Ovary (tissue), 9 donors: Measurements from ENCODE around the gene CMTM2. TPM values are rescaled to one million over a fixed set of nuclear protein-coding genes. Genes with fewer than 3 reads are reported as not detected.

Experiments used
- DNase-seq, 5 donors: peaks; one replicate each; pipeline ENCODE4 v3.0.0-alpha.2; 2019 to 2020
- H3K27ac ChIP-seq, 2 donors: fragments of 200-600 bp; one replicate each; pipeline versions ENCODE4 v1.5.1 to v1.8.0; 2019 to 2022
- H3K27me3 ChIP-seq: fragments of 200-600 bp; one replicate; pipeline ENCODE4 v1.8.0; 2022
- H3K36me3 ChIP-seq: fragments of 200-600 bp; sonication (generic); one replicate; pipeline ENCODE4 v1.5.1; 2019
- H3K4me1 ChIP-seq: one replicate; pipeline ENCODE4 v1.8.1; 2013; ENCODE audit warnings: mild to moderate bottlenecking, moderate library complexity; ENCODE audit not compliant: insufficient read depth
- H3K4me3 ChIP-seq: fragments of 200-600 bp; sonication (generic); one replicate; pipeline ENCODE4 v1.5.1; 2017
- H3K9me3 ChIP-seq, 2 donors: fragments of 200-600 bp in 1 of 2; sonication (generic) in 1 of 2; one replicate each; pipeline versions ENCODE4 v1.5.1 to v1.8.1; 2013 to 2019; ENCODE audit warnings: mild to moderate bottlenecking in 1 of 2, moderate library complexity in 1 of 2
- CTCF ChIP-seq, 3 donors: fragments of 450-650 bp in 2 of 3; fragments of 200-600 bp in 1 of 3; IDR thresholded peaks; one replicate each; pipeline versions ENCODE4 v1.5.1 to v1.8.0; 2016 to 2022; ENCODE audit warnings: antibody characterized with exemption in 3 of 3, mild to moderate bottlenecking in 1 of 3
- EP300 ChIP-seq: sonication (generic); formaldehyde crosslinking; IDR thresholded peaks from one replicate; pipeline ENCODE4 v1.6.1; 2017; ENCODE audit warnings: antibody characterized with exemption
- POLR2A ChIP-seq: fragments of 450-650 bp; IDR thresholded peaks from one replicate; pipeline ENCODE4 v1.6.1; 2017; ENCODE audit warnings: antibody characterized with exemption, mild to moderate bottlenecking, moderate library complexity
- WGBS, 3 donors: extraction: QIAGEN DNeasy Blood & Tissue Kit in 1 of 3; methylation state at CpG; one replicate each; pipeline versions ENCODE4 v1.1.5 to v1.1.7; 2013 to 2017; 5-methylcytosine and 5-hydroxymethylcytosine counted together
- intact Hi-C, 4 donors: fragments of 100-400 bp; cut with DNase I; formaldehyde crosslinking; loops; one replicate each; pipeline versions ENCODE4 v1.11.0 to v1.15.1; 2022 to 2023
- polyA plus RNA-seq, 2 donors: library from polyadenylated mRNA; stranded (reverse); fragments of 200-250 nt in 1 of 2; fragments of 350-450 nt in 1 of 2; fragmentation: Illumina TruSeq in 1 of 2; extraction: RNeasy Lipid Tissue Mini Kit (QIAGEN cat#74804) in 1 of 2; gene quantifications; one replicate each; pipeline ENCODE4 v1.2.3, GENCODE V29; 2013 to 2014
- total RNA-seq, 7 donors: library from RNA; depleted of rRNA in 2 of 7; stranded (reverse); fragments of >200 nt in 2 of 7; fragmentation: NEBNext Ultra II Directional in 3 of 7; extraction: Animal tissue kit (Norgen Biotek cat#: 25700) in 3 of 7; gene quantifications; one replicate each; pipeline versions ENCODE4 v1.1.0 to v1.2.4, GENCODE V29; 2016 to 2023
- donor health status: DM: no; HTN: no; CAD: no; lungs with moderate emphysema.
- donor health status: DM: no; HTN: no; CAD: no.
- donor health status: Bipolar disorder and iron deficiency.
- donor health status: DM: yes; HTN: yes; CAD: no.
- donor health status: DM: no; HTN: no; CAD: no.
- donor health status: DM: yes; HTN: yes; CAD: no.

Gene CMTM2
- total and polyA plus RNA-seq, 9 donors: 0.21 to 1.8 (median 0.38) TPM; not detected in 6

- no peaks in the 10 kb centered on the region for H3K36me3 ChIP-seq
- TF ChIP-seq POLR2A: no peak
- TF ChIP-seq EP300: no peak
- no peak for TF ChIP-seq CTCF (IDR thresholded peaks at IDR 0.05)
- intact Hi-C loops: loop anchor here in 3 of 4 donors (10.0 kb wide), 4 partner anchors 47 to 263 kb away; partner anchors contain the start of genes CKLF (in 1 of the 3) and TK2 (in 1 of the 3)
- no peak for DNase-seq
- H3K27ac ChIP-seq: no peak overlapping the region
- WGBS, 3 donors: 88 to 96% (median 92%) methylated on average over 4 to 5 of the region's 5 CpGs
- H3K4me1 ChIP-seq: peaks cover 3% of the 10 kb centered on the region
- H3K4me3 ChIP-seq: no peak overlapping the region
- H3K27me3 ChIP-seq: no peaks in the 10 kb centered on the region
- H3K9me3 ChIP-seq: no peaks in the 10 kb centered on the region
Observed at GRCh38 chr16:66601471-66601870, 22.2 kb downstream of the CMTM2 start.

GRCh38 chr16:66603537-66604375 is 24.5 kb downstream of the CMTM2 start:
- no peaks in the 10 kb centered on the region for H3K36me3 ChIP-seq
- peaks cover 6% of the 10 kb centered on the region for H3K4me1 ChIP-seq
- WGBS, 3 donors: 5 to 6% (median 6%) methylated on average over 32 of the region's 32 CpGs
- intact Hi-C loops: loop anchor here in 3 of 4 donors (2.0 to 10.0 kb wide), 5 partner anchors 49 to 261 kb away; partner anchors contain the start of genes CKLF (in 1 of the 3) and TK2 (in 1 of the 3)
- peak overlapping the region; percentile 78 to 95 for H3K27ac ChIP-seq
- peak overlapping the region; percentile 90 for H3K4me3 ChIP-seq
- H3K27me3 ChIP-seq: no peaks in the 10 kb centered on the region
- no peak for TF ChIP-seq CTCF (IDR thresholded peaks at IDR 0.05)
- no peak for TF ChIP-seq EP300
- TF ChIP-seq POLR2A: no peak
- no peaks in the 10 kb centered on the region for H3K9me3 ChIP-seq
- peak; percentile 64 to 85 (median 73) for DNase-seq

DNA sequence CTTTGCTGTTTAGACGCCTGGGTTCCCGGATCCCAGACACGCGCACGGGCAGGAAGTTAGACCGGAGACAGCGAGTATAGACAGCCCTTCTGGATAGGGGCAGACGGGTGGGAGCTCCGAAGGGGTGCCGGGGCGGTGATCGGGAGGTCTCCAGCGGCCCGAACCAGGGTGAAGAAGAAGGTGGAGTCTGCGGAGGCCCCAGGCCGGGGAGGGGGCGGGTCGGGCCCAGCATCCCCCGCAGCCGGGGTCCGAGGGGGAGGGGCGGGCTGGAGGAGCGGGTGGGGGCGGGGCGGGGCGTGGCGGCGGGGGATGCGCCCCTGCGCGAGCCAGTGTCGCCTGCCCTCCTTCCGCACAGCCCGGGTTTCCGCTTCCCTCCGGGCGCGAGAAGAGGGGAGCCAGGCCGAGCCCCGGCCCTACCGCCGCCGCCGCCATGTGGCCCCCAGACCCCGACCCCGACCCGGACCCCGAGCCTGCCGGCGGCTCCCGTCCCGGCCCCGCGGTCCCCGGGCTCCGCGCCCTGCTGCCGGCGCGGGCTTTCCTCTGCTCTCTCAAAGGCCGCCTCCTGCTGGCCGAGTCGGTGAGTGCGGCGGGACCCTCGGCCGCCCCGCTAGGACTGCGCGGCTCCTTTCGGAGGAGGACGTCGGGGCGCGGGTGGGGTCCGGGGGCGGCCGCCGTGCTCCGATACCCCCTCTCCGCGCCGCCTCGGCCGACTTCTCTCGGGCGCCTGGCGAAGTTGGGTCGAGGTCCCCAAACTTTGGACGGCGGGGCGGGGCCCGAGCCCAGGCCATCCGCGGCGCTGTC is 25.3 kb downstream of the CMTM2 start, which contains the start of gene CMTM3:
TSS of gene CMTM3 (plus strand) at position 329 of the 801 bp plus-strand sequence. CDS start at position 431, 102 bp downstream.
- intact Hi-C loops: loop anchor here in 3 of 4 donors (2.0 to 10.0 kb wide), 7 partner anchors 50 to 260 kb away; partner anchors contain the start of genes CKLF (in 1 of the 3) and TK2 (in 1 of the 3)
- 0 to 1% (median 0%) methylated on average over 43 to 92 of the region's 96 CpGs for WGBS, 3 donors
- TF ChIP-seq POLR2A (no peak), CTCF (IDR thresholded peaks at IDR 0.05) (peak; percentile 23 to 82 (median 80))
- Histone ChIP-seq H3K27me3 (no peaks in the 10 kb centered on the region), H3K9me3 (no peaks in the 10 kb centered on the region), H3K4me1 (peaks cover 6% of the 10 kb centered on the region), H3K36me3 (no peaks in the 10 kb centered on the region), H3K4me3 (peak within 1 kb of the TSS; percentile 90), H3K27ac (peak within 1 kb of the TSS; percentile 78 to 95)
- peak; percentile 66 to 87 (median 76) for DNase-seq
